HG03139 (cell line): ENCODE data around the gene KBTBD2.
"Not testable (repeated sequence)": the region's sequence is repeated elsewhere in the genome, so short reads cannot be mapped to it uniquely, and the experiment has no call there.

Experiments used
- ATAC-seq: cut with Tn5 transposase; IDR thresholded peaks from one replicate; pipeline ENCODE4 v1.9.1; 2021; ENCODE audit not compliant: unreplicated experiment

The KBTBD2 gene

GRCh38 chr7:32893722-32894121 is 2.2 kb upstream of the KBTBD2 start:
- ATAC-seq, result no peak

GRCh38 chr7:32893207-32893524 is 1.6 kb upstream of the KBTBD2 start:
- ATAC-seq, result no peak

GRCh38 chr7:32892521-32893206 is 1.1 kb upstream of the KBTBD2 start:
- no peak for ATAC-seq

- ATAC-seq, result peak; percentile 42
Measured at GRCh38 chr7:32891800-32892520, 400 bp upstream of the KBTBD2 start.

GRCh38 chr7:32890793-32891042 is 842 bp downstream of the KBTBD2 start:
- ATAC-seq, result no peak

GRCh38 chr7:32890010-32890792 is 1.4 kb downstream of the KBTBD2 start:
- ATAC-seq, result peak; percentile 36

- no peak for ATAC-seq
Measured at GRCh38 chr7:32888505-32888904, 3.1 kb downstream of the KBTBD2 start.

GRCh38 chr7:32887395-32887794 is 4.2 kb downstream of the KBTBD2 start:
- ATAC-seq, result no peak

GRCh38 chr7:32881074-32881982 is 10.2 kb downstream of the KBTBD2 start:
- no peak for ATAC-seq

- ATAC-seq, result no peak
Measured at GRCh38 chr7:32879460-32879859, 12.1 kb downstream of the KBTBD2 start.

- ATAC-seq, result not testable (repeated sequence)
Measured at GRCh38 chr7:32878023-32878422, 13.5 kb downstream of the KBTBD2 start.

- ATAC-seq, result no peak
Measured at GRCh38 chr7:32872421-32872820, 19.1 kb downstream of the KBTBD2 start.

GRCh38 chr7:32871624-32872371 is 19.8 kb downstream of the KBTBD2 start:
- peak; percentile 57 for ATAC-seq

- no peak for ATAC-seq
Measured at GRCh38 chr7:32870298-32870697, 21.3 kb downstream of the KBTBD2 start.

GRCh38 chr7:32869716-32870115 is 21.8 kb downstream of the KBTBD2 start:
- no peak for ATAC-seq

GRCh38 chr7:32868116-32868515 is 23.4 kb downstream of the KBTBD2 start:
- ATAC-seq, result no peak

GRCh38 chr7:32865448-32866030 is 26.0 kb downstream of the KBTBD2 start:
- ATAC-seq, result no peak

GRCh38 chr7:32863872-32864271 is 27.7 kb downstream of the KBTBD2 start:
- not testable (repeated sequence) for ATAC-seq

- no peak for ATAC-seq
Measured at GRCh38 chr7:32860090-32860489, 31.5 kb downstream of the KBTBD2 start.

- ATAC-seq, result no peak
Measured at GRCh38 chr7:32858648-32859047, 32.9 kb downstream of the KBTBD2 start.
